CD8-positive, alpha-beta memory T cell (primary cell): ENCODE results near the gene BLACAT1. TPM values are rescaled to one million over a fixed set of nuclear protein-coding genes. Genes with fewer than 3 reads are reported as not detected.
A peak's percentile ranks its signal among the peaks of the same experiment; 100 is the strongest.

Experiments used
- CTCF ChIA-PET: fragments of 350-600 bp; sonication (Branson Sonifier 250); formaldehyde crosslinking; loops from one replicate; lab custom pipeline; 2021; ENCODE audit warnings: antibody characterized with exemption; lab: Charles Lee
- POLR2A ChIA-PET: fragments of 350-600 bp; sonication (Branson Sonifier 250); formaldehyde crosslinking; loops from one replicate; lab custom pipeline; 2021; ENCODE audit warnings: antibody characterized with exemption; lab: Charles Lee
- DNase-seq, 5 donors: peaks; one replicate each; pipeline versions ENCODE4 v3.0.0 to v3.0.0-alpha.2; 2020 to 2022; ENCODE audit warnings: mixed read lengths in 1 of 5
- H3K27ac ChIP-seq: one replicate; pipeline ENCODE4 v1.7.0; 2013; ENCODE audit warnings: low read depth, mild to moderate bottlenecking, low read length, moderate library complexity
- H3K27me3 ChIP-seq: 2 replicates; pipeline ENCODE4 v1.7.0; 2013; ENCODE audit warnings: low read length, mild to moderate bottlenecking; ENCODE audit not compliant: insufficient read depth, poor library complexity, severe bottlenecking
- H3K36me3 ChIP-seq: 2 replicates; pipeline ENCODE4 v1.7.0; 2013; ENCODE audit warnings: mild to moderate bottlenecking, low read length, moderate library complexity; ENCODE audit not compliant: insufficient read depth
- H3K4me1 ChIP-seq: 2 replicates; pipeline ENCODE4 v1.7.0; 2013; ENCODE audit warnings: mild to moderate bottlenecking, low read length, moderate library complexity; ENCODE audit not compliant: insufficient read depth
- H3K4me3 ChIP-seq: 2 replicates; pipeline ENCODE4 v1.7.0; 2013; ENCODE audit warnings: mild to moderate bottlenecking, low read length
- H3K9me3 ChIP-seq: 2 replicates; pipeline ENCODE4 v1.7.0; 2013; ENCODE audit warnings: mild to moderate bottlenecking, low read length
- H3K27ac Mint-ChIP-seq, 8 donors: one replicate each; pipeline ENCODE4 v1.8.0; 2020 to 2021; ENCODE audit warnings: mixed read lengths in 8 of 8, mild to moderate bottlenecking in 6 of 8, inconsistent platforms in 3 of 8, moderate library complexity in 3 of 8
- H3K27me3 Mint-ChIP-seq, 2 donors: one replicate each; pipeline ENCODE4 v1.8.0; 2020 to 2021; ENCODE audit warnings: mixed read lengths in 2 of 2, mild to moderate bottlenecking in 1 of 2, moderate library complexity in 1 of 2
- H3K36me3 Mint-ChIP-seq, 3 donors: one replicate each; pipeline ENCODE4 v1.8.0; 2020 to 2021; ENCODE audit warnings: mixed read lengths in 3 of 3, inconsistent platforms in 1 of 3, mild to moderate bottlenecking in 1 of 3
- H3K4me1 Mint-ChIP-seq, 3 donors: one replicate each; pipeline ENCODE4 v1.8.0; 2020 to 2021; ENCODE audit warnings: mixed read lengths in 3 of 3, inconsistent platforms in 1 of 3, mild to moderate bottlenecking in 1 of 3
- H3K4me3 Mint-ChIP-seq, 7 donors: one replicate each; pipeline ENCODE4 v1.8.0; 2020 to 2021; ENCODE audit warnings: mixed read lengths in 7 of 7, mild to moderate bottlenecking in 6 of 7, moderate library complexity in 4 of 7, inconsistent platforms in 2 of 7
- H3K9me3 Mint-ChIP-seq, 5 donors: one replicate each; pipeline ENCODE4 v1.8.0; 2020 to 2022; ENCODE audit warnings: mixed read lengths in 5 of 5, mild to moderate bottlenecking in 3 of 5, moderate library complexity in 2 of 5, inconsistent platforms in 1 of 5
- polyA plus RNA-seq: library from polyadenylated mRNA; unstranded; fragments of 300-500 nt; fragmentation: Illumina TruSeq; gene quantifications from one replicate; pipeline ENCODE4 v1.2.3, GENCODE V29; 2021
- total RNA-seq, 2 experiments: library from RNA; stranded (reverse); gene quantifications; one replicate each; pipeline ENCODE4 v1.2.3, GENCODE V29; 2021

Gene BLACAT1
- total and polyA plus RNA-seq, 3 experiments from 2014 or later: 0.09 TPM; not detected in 2

GRCh38 chr1:205465392-205465791, 9.5 kb upstream of the BLACAT1 start:
- no peak overlapping the region for H3K4me3 ChIP-seq
- H3K36me3 ChIP-seq: no peaks in the 10 kb centered on the region
- Mint-ChIP-seq H3K27ac (no peak overlapping the region), H3K4me1 (no peaks in the 10 kb centered on the region), H3K27me3 (peaks cover 9 to 20% of the 10 kb centered on the region in 2 donors), H3K36me3 (peaks cover 0 to 4% (median 0%) of the 10 kb centered on the region in 3 donors), H3K9me3 (no peaks in the 10 kb centered on the region), H3K4me3 (no peak overlapping the region)
- CTCF ChIA-PET: no interaction called here
- H3K9me3 ChIP-seq: no peaks in the 10 kb centered on the region
- no peaks in the 10 kb centered on the region for H3K27me3 ChIP-seq
- no peak for DNase-seq
- POLR2A ChIA-PET: no interaction called here
- H3K4me1 ChIP-seq: no peaks in the 10 kb centered on the region
- no peak overlapping the region for H3K27ac ChIP-seq

- Histone ChIP-seq H3K9me3 (no peaks in the 10 kb centered on the region), H3K4me1 (peaks cover 16% of the 10 kb centered on the region), H3K27me3 (peaks cover 24% of the 10 kb centered on the region), H3K4me3 (no peak overlapping the region), H3K36me3 (no peaks in the 10 kb centered on the region), H3K27ac (no peak overlapping the region)
- Mint-ChIP-seq H3K27me3 (peaks cover 31 to 50% of the 10 kb centered on the region in 2 donors), H3K9me3 (no peaks in the 10 kb centered on the region), H3K27ac (no peak overlapping the region), H3K36me3 (no peaks in the 10 kb centered on the region), H3K4me3 (peak overlapping the region in 1 of 7 donors; percentile 62), H3K4me1 (peaks cover 17 to 24% (median 17%) of the 10 kb centered on the region in 3 donors)
- DNase-seq: peak in 1 of 5 donors; percentile 56
- ChIA-PET POLR2A (no interaction called here), CTCF (interaction anchor here (4.8 kb wide), 1 partner anchor 26 kb away, joined by 24 read pairs; no protein-coding TSS in a partner anchor)
Observed at GRCh38 chr1:205458777-205459566, 3.1 kb upstream of the BLACAT1 start.

DNA sequence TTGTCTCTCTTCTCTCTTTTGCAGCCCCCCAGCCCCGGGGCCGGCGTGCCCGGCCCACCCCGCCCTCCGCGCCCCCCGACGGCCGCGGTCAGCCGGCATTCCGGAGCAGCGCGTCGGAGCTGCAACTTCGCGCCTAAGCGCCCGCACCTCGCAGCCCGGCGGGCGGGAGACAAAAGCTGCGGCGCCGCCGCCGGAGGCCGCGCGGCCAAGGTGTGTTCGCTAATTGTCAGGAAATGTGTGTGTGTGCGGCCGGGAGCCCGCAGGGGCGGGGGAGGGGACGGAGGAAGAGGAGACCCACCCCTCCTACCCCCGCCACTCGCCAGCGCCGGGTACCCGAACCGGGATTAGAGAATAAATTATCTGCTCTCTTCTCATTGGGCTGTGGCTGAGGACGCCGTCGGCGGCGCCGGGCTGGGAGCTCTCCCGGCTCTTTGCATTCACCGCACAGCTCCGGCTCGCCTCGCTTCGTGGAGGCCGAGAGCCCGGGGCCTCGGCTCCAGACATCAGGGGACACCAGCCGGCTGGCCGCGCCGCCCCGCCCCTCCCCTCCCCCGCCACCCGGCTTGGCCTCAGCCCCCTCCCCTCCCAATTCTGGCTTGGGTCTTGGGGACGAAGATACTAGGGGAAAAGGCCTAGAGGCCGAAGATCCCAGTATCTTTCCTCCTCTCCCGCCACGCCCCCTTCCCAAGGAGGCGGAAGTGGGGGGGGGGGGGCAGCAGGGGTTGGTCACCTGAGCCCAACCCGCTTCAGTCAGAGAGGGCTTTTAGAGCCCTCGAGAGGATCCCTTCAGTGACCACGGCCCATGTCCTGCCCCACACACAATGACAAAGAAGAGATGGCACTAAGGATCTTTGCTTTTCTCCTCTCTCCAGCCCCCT, 1.3 kb upstream of the BLACAT1 start:
- DNase-seq: no peak
- no peaks in the 10 kb centered on the region for H3K36me3 ChIP-seq
- H3K4me1 ChIP-seq: peaks cover 16% of the 10 kb centered on the region
- POLR2A ChIA-PET: interaction anchor here (1.0 to 2.0 kb wide), 2 partner anchors 16 to 24 kb away, joined by 3 to 6 read pairs; no protein-coding TSS in a partner anchor
- no peaks in the 10 kb centered on the region for H3K9me3 ChIP-seq
- peaks cover 41% of the 10 kb centered on the region for H3K27me3 ChIP-seq
- CTCF ChIA-PET: interaction anchor here (1.3 to 4.8 kb wide), 3 partner anchors 25 to 103 kb away, joined by 4 to 24 read pairs (median 8); no protein-coding TSS in a partner anchor
- H3K4me1 Mint-ChIP-seq: peaks cover 17 to 24% (median 17%) of the 10 kb centered on the region in 3 donors
- peak overlapping the region in 1 of 8 donors; percentile 31 for H3K27ac Mint-ChIP-seq
- no peaks in the 10 kb centered on the region for H3K36me3 Mint-ChIP-seq
- no peak overlapping the region for H3K27ac ChIP-seq
- H3K9me3 Mint-ChIP-seq: no peaks in the 10 kb centered on the region
- peaks cover 41 to 66% of the 10 kb centered on the region in 2 donors for H3K27me3 Mint-ChIP-seq
- H3K4me3 Mint-ChIP-seq: peak overlapping the region; percentile 77 to 91 (median 81)
- no peak overlapping the region for H3K4me3 ChIP-seq

GRCh38 chr1:205456383-205456867, 580 bp upstream of the BLACAT1 start:
- CTCF ChIA-PET: interaction anchor here (1.3 to 4.8 kb wide), 3 partner anchors 26 to 102 kb away, joined by 4 to 24 read pairs (median 8); no protein-coding TSS in a partner anchor
- Mint-ChIP-seq H3K4me1 (peaks cover 17 to 24% (median 17%) of the 10 kb centered on the region in 3 donors), H3K27ac (no peak overlapping the region), H3K4me3 (peak overlapping the region; percentile 77 to 91 (median 85)), H3K9me3 (no peaks in the 10 kb centered on the region), H3K36me3 (no peaks in the 10 kb centered on the region), H3K27me3 (peaks cover 42 to 71% of the 10 kb centered on the region in 2 donors)
- Histone ChIP-seq H3K36me3 (no peaks in the 10 kb centered on the region), H3K27me3 (peaks cover 41% of the 10 kb centered on the region), H3K4me1 (peaks cover 16% of the 10 kb centered on the region), H3K4me3 (peak overlapping the region; percentile 39), H3K9me3 (no peaks in the 10 kb centered on the region), H3K27ac (no peak overlapping the region)
- no peak for DNase-seq
- POLR2A ChIA-PET: interaction anchor here (2.0 kb wide), 1 partner anchor 16 kb away, joined by 6 read pairs; no protein-coding TSS in a partner anchor

DNA sequence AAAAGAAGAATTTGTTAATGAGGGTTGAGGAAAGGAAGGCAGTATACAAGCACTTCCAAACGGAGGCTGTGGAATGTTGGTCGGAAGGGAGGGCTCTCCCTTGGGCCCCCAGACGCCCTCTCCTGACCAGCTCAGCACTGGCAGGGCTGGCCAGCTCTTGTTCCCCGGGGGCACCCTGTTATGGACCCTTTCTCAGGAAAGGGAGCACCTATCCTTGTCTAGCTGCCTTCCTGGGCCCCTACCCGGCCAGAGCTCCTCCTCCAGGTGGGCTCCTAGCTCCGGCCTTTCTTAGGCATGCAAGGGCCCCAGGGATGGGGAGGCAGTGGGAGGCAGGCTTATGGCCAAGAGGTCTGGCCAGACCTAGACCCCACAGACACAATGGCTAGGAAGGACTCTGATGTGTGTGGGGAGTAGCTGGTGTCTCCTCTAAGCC, 926 bp downstream of the BLACAT1 start:
- H3K27me3 ChIP-seq: peaks cover 41% of the 10 kb centered on the region
- no peaks in the 10 kb centered on the region for H3K36me3 ChIP-seq
- H3K4me3 ChIP-seq: no peak overlapping the region
- peak overlapping the region in 1 of 8 donors; percentile 46 for H3K27ac Mint-ChIP-seq
- H3K4me1 ChIP-seq: peaks cover 16% of the 10 kb centered on the region
- peak overlapping the region in 2 of 7 donors; percentile 21 to 47 for H3K4me3 Mint-ChIP-seq
- ChIA-PET POLR2A (interaction anchor here (1.2 kb wide), 1 partner anchor 26 kb away, joined by 3 read pairs; no protein-coding TSS in a partner anchor), CTCF (interaction anchor here (1.1 to 4.8 kb wide), 3 partner anchors 10 to 70 kb away, joined by 3 to 24 read pairs (median 4); no protein-coding TSS in a partner anchor)
- peaks cover 17 to 24% (median 17%) of the 10 kb centered on the region in 3 donors for H3K4me1 Mint-ChIP-seq
- no peaks in the 10 kb centered on the region for H3K9me3 Mint-ChIP-seq
- H3K27ac ChIP-seq: no peak overlapping the region
- no peak for DNase-seq
- H3K27me3 Mint-ChIP-seq: peaks cover 45 to 73% of the 10 kb centered on the region in 2 donors
- no peaks in the 10 kb centered on the region for H3K9me3 ChIP-seq
- H3K36me3 Mint-ChIP-seq: no peaks in the 10 kb centered on the region

DNA sequence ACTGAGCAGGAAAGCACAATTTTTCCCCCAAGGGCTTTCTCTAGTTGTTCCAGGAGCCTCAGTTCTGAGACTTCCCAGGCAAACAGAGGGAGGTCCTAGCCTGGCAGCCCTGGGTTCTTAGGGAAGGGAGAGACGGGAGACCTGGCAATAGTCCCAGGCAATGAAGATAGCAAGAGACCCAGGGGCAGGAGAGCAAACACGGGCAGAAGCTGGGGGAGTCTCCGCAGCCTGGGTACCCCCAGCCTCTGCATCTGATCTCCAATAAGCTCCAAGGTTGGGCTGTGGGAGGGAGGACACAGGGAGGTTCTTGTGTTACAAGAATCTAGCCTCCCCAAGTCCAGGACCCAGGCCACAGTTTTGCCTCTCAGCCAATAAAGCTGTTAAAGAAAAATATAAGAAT, 2.4 kb downstream of the BLACAT1 start:
- Mint-ChIP-seq H3K4me3 (no peak overlapping the region), H3K9me3 (no peaks in the 10 kb centered on the region), H3K27me3 (peaks cover 38 to 61% of the 10 kb centered on the region in 2 donors), H3K4me1 (peaks cover 22 to 29% (median 22%) of the 10 kb centered on the region in 3 donors), H3K27ac (no peak overlapping the region), H3K36me3 (no peaks in the 10 kb centered on the region)
- CTCF ChIA-PET: interaction anchor here (0.9 to 1.7 kb wide), 3 partner anchors 9 to 121 kb away, joined by 3 to 8 read pairs (median 3); no protein-coding TSS in a partner anchor
- POLR2A ChIA-PET: no interaction called here
- H3K27ac ChIP-seq: no peak overlapping the region
- H3K4me3 ChIP-seq: no peak overlapping the region
- peaks cover 41% of the 10 kb centered on the region for H3K27me3 ChIP-seq
- no peak for DNase-seq
- peaks cover 16% of the 10 kb centered on the region for H3K4me1 ChIP-seq
- H3K36me3 ChIP-seq: no peaks in the 10 kb centered on the region
- no peaks in the 10 kb centered on the region for H3K9me3 ChIP-seq

DNA sequence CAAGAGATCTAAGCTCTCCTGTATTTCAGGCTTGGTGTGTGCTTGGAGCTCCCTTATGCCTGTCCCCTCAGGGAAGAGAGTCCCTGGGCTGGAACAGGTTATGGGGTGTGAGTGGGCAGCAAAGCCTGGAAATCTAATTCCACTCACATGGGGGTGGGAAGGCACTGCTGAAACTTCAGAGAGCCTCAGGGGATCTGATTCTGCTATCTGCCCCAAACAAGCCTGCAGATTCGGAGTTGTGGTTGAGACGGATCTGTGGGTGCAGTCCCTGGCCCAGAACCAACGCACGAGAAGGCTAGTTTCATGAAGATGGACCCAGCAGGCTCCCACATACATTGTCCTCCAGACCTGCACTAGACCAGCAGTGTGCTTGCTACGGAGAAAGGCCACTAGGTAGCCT, 2.9 kb downstream of the BLACAT1 start:
- no peak overlapping the region for H3K4me3 ChIP-seq
- H3K27ac ChIP-seq: no peak overlapping the region
- no peak for DNase-seq
- peaks cover 33 to 56% of the 10 kb centered on the region in 2 donors for H3K27me3 Mint-ChIP-seq
- peak overlapping the region in 1 of 8 donors; percentile 23 for H3K27ac Mint-ChIP-seq
- POLR2A ChIA-PET: no interaction called here
- H3K4me3 Mint-ChIP-seq: peak overlapping the region in 1 of 7 donors; percentile 10
- CTCF ChIA-PET: interaction anchor here (0.9 to 1.7 kb wide), 3 partner anchors 8 to 120 kb away, joined by 3 to 8 read pairs (median 3); no protein-coding TSS in a partner anchor
- no peaks in the 10 kb centered on the region for H3K36me3 ChIP-seq
- no peaks in the 10 kb centered on the region for H3K36me3 Mint-ChIP-seq
- H3K4me1 Mint-ChIP-seq: peaks cover 22 to 29% (median 22%) of the 10 kb centered on the region in 3 donors
- peaks cover 41% of the 10 kb centered on the region for H3K27me3 ChIP-seq
- H3K4me1 ChIP-seq: peaks cover 16% of the 10 kb centered on the region
- H3K9me3 ChIP-seq: no peaks in the 10 kb centered on the region
- no peaks in the 10 kb centered on the region for H3K9me3 Mint-ChIP-seq
